Neural progenitor cell (in vitro differentiated cells): ENCODE results near the gene TRAPPC3.

ENCODE experiments used
- EZH2 ChIP-seq: fragments of 200-600 bp; sonication (generic); IDR thresholded peaks from 2 replicates; pipeline ENCODE4 v1.6.1; 2017; ENCODE audit warnings: antibody characterized with exemption, mild to moderate bottlenecking, moderate library complexity
- TF ChIP-seq, protein P1 (sequence below): fragments of 200-600 bp; sonication (generic); IDR thresholded peaks from 2 replicates; pipeline ENCODE4 v1.5.1; 2017; ENCODE audit warnings: antibody characterized with exemption, mild to moderate bottlenecking

DNA sequence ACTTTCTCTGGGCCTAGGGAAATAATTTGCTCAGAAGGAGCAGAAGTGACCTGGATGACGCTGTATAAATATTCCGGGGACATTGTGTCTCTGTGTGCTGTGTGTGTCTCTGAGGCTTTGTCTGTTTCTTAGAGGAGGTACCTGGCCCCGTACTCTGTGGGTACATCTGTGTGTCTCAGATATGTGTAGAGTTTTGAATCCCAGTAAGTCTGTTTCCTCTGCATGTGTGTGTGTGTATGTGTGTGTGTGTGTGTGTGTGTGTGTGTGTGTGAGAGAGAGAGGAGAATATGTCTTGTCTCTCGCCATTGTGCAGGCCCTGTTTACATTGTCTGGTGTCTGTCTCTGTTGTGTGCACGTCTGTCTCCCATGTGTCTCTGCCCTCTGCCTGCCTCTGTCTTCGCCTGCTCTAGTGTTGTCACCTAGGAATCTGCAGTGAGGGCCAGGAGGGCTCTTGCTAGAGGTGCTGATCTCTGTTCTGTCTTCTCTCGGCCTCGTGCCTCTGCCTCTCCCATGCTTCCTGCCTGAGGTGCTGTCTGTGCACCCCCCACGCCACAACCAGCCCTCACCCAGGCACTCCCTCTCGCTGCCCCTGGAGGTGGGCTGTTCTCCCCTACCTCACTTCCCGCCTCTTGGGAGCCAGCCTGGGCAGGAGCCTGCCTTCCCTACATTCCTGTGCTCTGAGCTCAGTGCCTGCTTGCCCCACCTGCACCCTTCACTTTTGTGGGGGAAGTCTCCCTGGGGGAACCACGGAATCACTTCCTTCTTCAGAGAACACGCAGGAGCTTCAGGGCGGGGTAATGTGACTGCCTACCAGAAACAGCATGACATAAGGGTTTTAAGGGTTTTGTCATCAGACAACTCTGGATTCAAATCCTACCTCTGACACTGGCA lies 12.6 kb upstream of the TRAPPC3 start:
- TF ChIP-seq, protein P1, sequence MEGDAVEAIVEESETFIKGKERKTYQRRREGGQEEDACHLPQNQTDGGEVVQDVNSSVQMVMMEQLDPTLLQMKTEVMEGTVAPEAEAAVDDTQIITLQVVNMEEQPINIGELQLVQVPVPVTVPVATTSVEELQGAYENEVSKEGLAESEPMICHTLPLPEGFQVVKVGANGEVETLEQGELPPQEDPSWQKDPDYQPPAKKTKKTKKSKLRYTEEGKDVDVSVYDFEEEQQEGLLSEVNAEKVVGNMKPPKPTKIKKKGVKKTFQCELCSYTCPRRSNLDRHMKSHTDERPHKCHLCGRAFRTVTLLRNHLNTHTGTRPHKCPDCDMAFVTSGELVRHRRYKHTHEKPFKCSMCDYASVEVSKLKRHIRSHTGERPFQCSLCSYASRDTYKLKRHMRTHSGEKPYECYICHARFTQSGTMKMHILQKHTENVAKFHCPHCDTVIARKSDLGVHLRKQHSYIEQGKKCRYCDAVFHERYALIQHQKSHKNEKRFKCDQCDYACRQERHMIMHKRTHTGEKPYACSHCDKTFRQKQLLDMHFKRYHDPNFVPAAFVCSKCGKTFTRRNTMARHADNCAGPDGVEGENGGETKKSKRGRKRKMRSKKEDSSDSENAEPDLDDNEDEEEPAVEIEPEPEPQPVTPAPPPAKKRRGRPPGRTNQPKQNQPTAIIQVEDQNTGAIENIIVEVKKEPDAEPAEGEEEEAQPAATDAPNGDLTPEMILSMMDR, result no peak
- TF ChIP-seq EZH2, result no peak
